GM21367 (cell line): ENCODE measurements around the gene AGAP1.
"Not testable (repeated sequence)": the region's sequence is repeated elsewhere in the genome, so short reads cannot be mapped to it uniquely, and the experiment has no call there.

ENCODE experiments used
- ATAC-seq: cut with Tn5 transposase; IDR thresholded peaks from one replicate; pipeline ENCODE4 v1.9.1; 2021; ENCODE audit not compliant: unreplicated experiment

Gene AGAP1

DNA sequence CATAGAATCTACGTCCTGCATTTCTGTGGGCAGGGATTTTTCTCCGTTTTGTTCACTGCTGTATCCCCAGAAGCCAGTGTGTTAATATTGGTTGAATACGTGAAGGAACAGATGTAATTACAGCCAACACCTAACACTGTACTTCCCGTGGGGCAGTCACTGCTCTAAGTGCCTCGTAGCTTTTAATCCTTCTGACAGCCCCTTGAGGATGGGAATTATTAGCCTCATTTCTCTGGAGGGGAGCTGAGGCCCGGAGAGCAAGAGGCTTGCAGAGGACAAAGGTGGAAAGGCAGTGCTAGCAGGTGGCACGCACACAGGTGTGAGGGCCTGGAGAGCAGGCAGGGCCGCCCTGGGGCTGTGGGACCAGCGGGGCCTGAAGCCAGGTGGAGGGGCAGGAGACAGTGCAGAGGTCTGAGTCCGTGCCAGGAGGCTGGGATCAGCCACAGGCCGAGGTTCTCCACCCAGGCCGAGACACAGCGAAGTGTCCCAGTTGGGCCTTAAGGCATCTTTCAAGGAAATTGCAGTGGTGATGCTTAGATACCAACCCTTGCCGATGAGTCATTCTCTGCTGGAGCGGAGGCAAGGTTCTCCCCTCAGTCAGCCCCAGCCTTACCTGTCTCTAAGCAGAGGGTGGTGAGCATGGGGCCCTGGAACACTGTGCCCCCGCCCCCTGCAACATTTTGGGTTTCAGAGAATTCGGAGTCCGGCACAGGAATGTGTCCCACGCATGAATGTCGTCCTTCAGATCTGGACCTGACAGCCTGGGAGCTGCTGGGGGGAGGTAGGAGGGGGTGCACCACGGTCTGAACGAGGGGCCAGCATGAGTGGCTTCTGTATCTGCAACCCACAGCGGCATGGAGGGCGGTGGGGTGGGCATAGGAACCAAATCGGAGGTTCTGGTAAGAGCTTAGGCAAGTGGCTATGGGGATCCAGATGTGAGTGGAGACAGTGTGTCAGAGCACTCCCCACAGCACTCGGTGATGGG is 551.7 kb downstream of the AGAP1 start:
- ATAC-seq = no peak

GRCh38 chr2:236046715-236047114 is 552.9 kb downstream of the AGAP1 start:
- no peak for ATAC-seq

GRCh38 chr2:236047176-236047575 is 553.3 kb downstream of the AGAP1 start:
- no peak for ATAC-seq

GRCh38 chr2:236047886-236048540 is 554.2 kb downstream of the AGAP1 start:
- ATAC-seq = no peak

GRCh38 chr2:236049981-236050380 is 556.1 kb downstream of the AGAP1 start:
- ATAC-seq = no peak

- no peak for ATAC-seq
These were observed 557.5 kb downstream of the AGAP1 start for GRCh38 chr2:236051351-236051750.

DNA sequence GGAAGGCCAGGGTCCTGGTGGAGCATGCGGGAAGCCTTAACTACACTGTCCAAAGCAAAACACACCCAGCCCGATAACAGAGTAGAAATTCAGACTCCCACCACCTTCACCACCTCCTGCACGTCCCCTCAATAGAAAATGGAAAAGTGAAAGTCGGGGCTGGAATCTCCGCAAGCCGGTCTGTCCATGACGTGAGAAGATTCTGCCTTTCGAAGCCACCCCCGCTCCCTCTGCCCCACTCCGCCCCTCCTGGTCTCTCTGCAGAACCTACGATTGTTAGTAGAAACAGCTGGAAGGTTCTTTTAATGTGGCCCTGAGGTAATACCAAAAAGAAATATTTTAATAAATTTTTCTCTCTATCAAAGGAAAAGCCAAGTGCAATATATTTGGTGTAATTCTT is 558.0 kb downstream of the AGAP1 start:
- no peak for ATAC-seq

GRCh38 chr2:236052206-236052605 is 558.4 kb downstream of the AGAP1 start:
- ATAC-seq = no peak

GRCh38 chr2:236052926-236053821 is 559.3 kb downstream of the AGAP1 start:
- ATAC-seq = no peak

- no peak for ATAC-seq
These were observed 560.3 kb downstream of the AGAP1 start for GRCh38 chr2:236054125-236054524.

DNA sequence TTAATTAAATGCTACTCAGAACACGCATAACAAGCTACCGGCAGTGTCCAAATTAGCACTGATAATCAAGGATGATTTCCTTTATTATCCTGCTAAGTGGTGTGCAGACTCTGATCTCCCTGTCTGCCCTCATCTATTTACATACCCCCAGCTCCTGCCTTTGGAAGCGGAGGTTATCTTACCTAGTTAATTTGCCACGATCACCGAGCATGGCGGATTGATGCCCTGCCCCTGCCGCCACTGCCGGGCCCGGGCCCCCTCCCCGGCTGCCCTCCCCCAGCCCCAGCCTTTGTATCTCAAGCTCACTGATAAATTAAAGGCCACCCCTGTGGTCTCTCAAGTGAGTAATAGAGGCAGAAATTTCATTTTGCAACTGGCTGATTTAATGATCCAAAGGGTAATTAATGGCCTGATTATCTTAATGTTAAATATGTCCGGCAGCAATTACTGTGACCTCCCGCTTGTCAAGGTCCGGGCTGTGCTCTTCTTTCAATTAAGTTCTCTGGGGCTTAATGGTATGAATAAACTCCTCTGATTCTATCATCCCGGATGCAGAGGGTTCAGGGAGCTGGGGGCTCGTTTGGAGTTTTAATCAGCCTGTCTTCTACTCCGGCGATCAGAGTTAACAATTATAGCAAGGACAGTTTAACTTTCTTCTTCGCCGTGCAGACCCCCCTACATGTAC is 560.9 kb downstream of the AGAP1 start:
- no peak for ATAC-seq

DNA sequence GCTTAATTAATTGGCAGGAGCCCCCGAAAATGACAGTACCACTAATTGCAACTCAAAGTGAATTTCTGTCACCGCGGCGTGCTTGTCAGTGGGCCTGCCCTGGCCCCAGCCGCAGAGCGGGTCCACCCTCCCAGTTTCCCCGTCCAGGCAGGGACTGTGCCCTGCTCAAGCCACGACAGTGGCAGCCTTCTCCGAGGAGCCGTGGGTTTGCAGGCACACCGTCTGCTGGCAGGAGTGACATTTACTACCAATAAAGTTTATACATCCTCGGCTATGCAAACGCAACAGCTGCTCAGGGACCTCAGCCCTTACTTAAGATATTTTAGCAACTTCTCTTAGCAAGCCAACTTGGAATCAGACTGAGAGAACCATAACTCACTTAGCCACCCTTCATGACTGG is 561.6 kb downstream of the AGAP1 start:
- no peak for ATAC-seq

- no peak for ATAC-seq
These were observed 562.3 kb downstream of the AGAP1 start for GRCh38 chr2:236056141-236056540.

DNA sequence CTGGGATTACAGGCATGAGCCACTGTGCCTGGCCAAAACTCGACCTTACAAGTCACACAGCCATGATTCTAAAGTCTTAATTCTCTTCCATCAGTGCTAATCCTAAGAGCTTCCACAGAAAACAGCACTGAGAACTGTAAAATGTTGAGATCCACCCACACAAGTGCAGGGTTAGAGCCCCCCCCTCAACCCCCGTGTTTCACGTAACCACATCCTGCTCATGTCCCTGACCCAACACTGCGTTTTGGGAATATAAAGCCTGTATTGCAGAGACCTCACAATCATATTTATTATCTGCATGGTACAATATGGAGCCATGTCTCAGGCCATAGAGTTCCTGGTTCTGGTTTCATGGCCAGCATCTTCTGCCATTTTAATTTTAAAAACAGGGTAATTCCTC is 563.5 kb downstream of the AGAP1 start:
- no peak for ATAC-seq

DNA sequence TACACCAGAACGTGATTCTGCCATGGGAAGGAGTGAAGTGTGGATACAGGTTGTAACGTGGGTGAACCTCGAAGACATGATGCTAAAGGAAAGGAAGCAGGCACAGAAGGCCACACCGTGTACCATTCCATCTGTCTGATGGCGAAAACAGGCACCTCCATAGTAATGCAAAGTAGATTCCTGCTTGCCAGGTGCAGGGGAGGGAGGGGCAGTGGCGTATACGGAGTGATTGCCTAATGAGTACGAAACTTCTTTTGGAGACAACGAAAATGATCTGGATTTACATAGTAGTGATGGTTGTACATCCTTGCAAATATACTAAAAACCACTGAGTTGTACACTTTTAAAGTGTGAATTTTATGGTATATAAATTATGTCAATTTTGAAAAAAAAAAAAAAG is 567.7 kb downstream of the AGAP1 start:
- ATAC-seq = no peak

DNA sequence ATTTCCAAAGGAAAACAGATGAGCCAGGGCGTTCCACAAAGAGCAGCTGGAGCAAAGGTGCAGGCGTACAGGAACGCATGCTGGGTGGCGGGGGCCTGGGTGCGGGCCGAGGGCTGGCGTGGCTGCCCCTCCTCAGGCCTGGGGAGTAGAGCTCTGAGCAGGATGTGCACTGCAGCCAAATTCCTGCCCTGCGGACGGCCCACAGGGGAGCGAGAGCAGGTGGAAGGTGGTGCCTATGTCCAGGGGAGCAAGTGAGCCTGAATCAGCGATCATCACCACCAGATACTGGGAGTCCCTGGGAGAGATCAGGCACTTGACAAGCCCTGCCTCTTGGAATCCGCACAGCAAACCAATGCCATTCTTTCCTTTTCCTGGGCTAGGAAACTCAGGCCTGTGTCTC is 568.1 kb downstream of the AGAP1 start:
- ATAC-seq = no peak

DNA sequence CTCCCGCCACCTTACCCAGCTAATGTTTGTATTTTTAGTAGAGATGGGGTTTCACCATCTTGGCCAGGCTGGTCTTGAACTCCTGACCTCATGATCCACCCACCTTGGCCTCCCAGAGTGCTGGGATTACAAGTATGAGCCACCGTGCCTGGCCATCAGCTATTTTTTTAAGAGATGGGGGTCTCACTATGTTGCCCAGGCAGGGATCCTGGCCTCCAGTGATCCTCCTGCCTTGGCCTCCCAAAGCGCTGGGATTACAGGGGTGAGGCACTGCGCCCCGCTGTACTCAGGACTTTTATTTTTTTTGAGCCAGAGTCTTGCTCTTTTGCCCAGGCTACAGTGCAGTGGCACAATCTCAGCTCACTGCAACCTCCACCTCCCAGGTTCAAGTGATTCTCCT is 569.0 kb downstream of the AGAP1 start:
- not testable (repeated sequence) for ATAC-seq

DNA sequence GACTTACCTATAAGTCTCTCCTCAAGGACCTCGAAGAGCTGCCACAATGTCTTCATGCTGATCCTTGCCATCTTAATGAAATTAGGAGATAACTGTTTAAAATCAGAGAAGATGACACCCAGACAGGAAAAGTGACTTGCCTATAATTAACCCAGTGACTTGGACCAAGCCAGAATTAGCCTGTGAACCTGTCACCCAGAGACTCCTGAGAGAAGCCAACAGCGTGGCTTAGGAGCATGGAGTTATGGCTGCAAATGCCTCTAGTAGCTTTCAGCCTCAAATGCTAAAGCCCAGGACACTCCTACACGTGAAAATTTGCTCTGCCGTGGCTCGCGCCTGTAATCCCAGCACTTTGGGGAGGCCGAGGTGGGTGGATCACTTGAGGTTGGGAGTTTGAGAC is 570.2 kb downstream of the AGAP1 start:
- ATAC-seq = no peak

- ATAC-seq = no peak
These were observed 571.7 kb downstream of the AGAP1 start for GRCh38 chr2:236065314-236066160.

GRCh38 chr2:236070236-236070635 is 576.4 kb downstream of the AGAP1 start:
- ATAC-seq = no peak
